NCI-H1417 (cell line): ENCODE measurements around the gene PFKFB3.
"Not testable (repeated sequence)": the region's sequence is repeated elsewhere in the genome, so short reads cannot be mapped to it uniquely, and the experiment has no call there.

ENCODE experiments used
- DNase-seq, 3 experiments: peaks; one replicate each; lab custom pipeline; 2025; lab: John Stamatoyannopoulos, UW

Gene PFKFB3

GRCh38 chr10:6202684-6203330 is at the start of gene PFKFB3:
PFKFB3 (plus strand) TSS chr10:6202932; CDS start chr10:6203261, 329 bp downstream.
- peak; percentile 29 to 68 (median 64) for DNase-seq

- DNase-seq: no peak
Measured at GRCh38 chr10:6153845-6154244, 48.9 kb upstream of the PFKFB3 start.

- no peak for DNase-seq
Measured at GRCh38 chr10:6154566-6154965, 48.2 kb upstream of the PFKFB3 start.

GRCh38 chr10:6158276-6158675 is 44.5 kb upstream of the PFKFB3 start:
- DNase-seq: no peak

GRCh38 chr10:6161921-6162320 is 40.8 kb upstream of the PFKFB3 start:
- DNase-seq: no peak

- DNase-seq: no peak
Measured at GRCh38 chr10:6162589-6163356, 40.0 kb upstream of the PFKFB3 start.

GRCh38 chr10:6163364-6164270 is 39.1 kb upstream of the PFKFB3 start:
- peak; percentile 75 to 90 (median 88) for DNase-seq

GRCh38 chr10:6164271-6165095 is 38.2 kb upstream of the PFKFB3 start:
- peak in 1 of 3 experiments; percentile 47 for DNase-seq

GRCh38 chr10:6165221-6165725 is 37.5 kb upstream of the PFKFB3 start:
- peak in 1 of 3 experiments; percentile 1 for DNase-seq

- DNase-seq: not testable (repeated sequence)
Measured at GRCh38 chr10:6165933-6166332, 36.8 kb upstream of the PFKFB3 start.

GRCh38 chr10:6167456-6167855 is 35.3 kb upstream of the PFKFB3 start:
- DNase-seq: no peak

GRCh38 chr10:6168084-6168483 is 34.6 kb upstream of the PFKFB3 start:
- no peak for DNase-seq

- no peak for DNase-seq
Measured at GRCh38 chr10:6170638-6171037, 32.1 kb upstream of the PFKFB3 start.

GRCh38 chr10:6171881-6172695 is 30.6 kb upstream of the PFKFB3 start:
- no peak for DNase-seq

GRCh38 chr10:6173203-6173602 is 29.5 kb upstream of the PFKFB3 start:
- DNase-seq: no peak

- DNase-seq: no peak
Measured at GRCh38 chr10:6174201-6174874, 28.4 kb upstream of the PFKFB3 start.

- no peak for DNase-seq
Measured at GRCh38 chr10:6175329-6176055, 27.2 kb upstream of the PFKFB3 start.

GRCh38 chr10:6176691-6177231 is 26.0 kb upstream of the PFKFB3 start:
- DNase-seq: no peak

GRCh38 chr10:6177880-6178281 is 24.9 kb upstream of the PFKFB3 start:
- DNase-seq: no peak
